ENCODE measurements around the gene FXR2. TPM values are rescaled to one million over a fixed set of nuclear protein-coding genes. Genes with fewer than 3 reads are reported as not detected.

The FXR2 gene
- total and polyA plus RNA-seq, 2 donors (not counting 3 experiments of a cell fraction or from before 2014, with no cell fraction given) = 40.1 to 48.9 TPM

- intact Hi-C loops (cut with micrococcal nuclease) = no loop called here
- H3K36me3 ChIP-seq (ENCODE audit: control insufficient read depth in 2 of 2, extremely low read depth in 1 of 2, insufficient read depth in 2 of 2, low read length in 2 of 2) = peaks cover 15 to 50% of the 10 kb centered on the region in 2 experiments
- TF ChIP-seq POLR2A (IDR thresholded peaks at IDR 0.05; ENCODE audit: low read depth, low read length) = no peak
- no peak for TF ChIP-seq MYC (IDR thresholded peaks at IDR 0.05; ENCODE audit: low read depth, low read length)
- no peak for TF ChIP-seq JUN (IDR thresholded peaks at IDR 0.05; ENCODE audit: borderline replicate concordance, insufficient read depth, insufficient read length, low read depth)
- TF ChIP-seq EZH2 (IDR thresholded peaks at IDR 0.05; ENCODE audit: borderline replicate concordance, low read depth, low read length, severe bottlenecking) = no peak
- TF ChIP-seq POLR2AphosphoS5 (IDR thresholded peaks at IDR 0.05; ENCODE audit: insufficient read depth, low read depth, low read length) = no peak
- no peak for TF ChIP-seq MAX (IDR thresholded peaks at IDR 0.05; ENCODE audit: insufficient read depth, insufficient read length)
- TF ChIP-seq FOS (IDR thresholded peaks at IDR 0.05; ENCODE audit: borderline replicate concordance, insufficient read depth, low read length) = no peak
- no peak for TF ChIP-seq GATA2 (IDR thresholded peaks at IDR 0.05; ENCODE audit: insufficient read depth, insufficient read length, low read depth, low read length)
- no peak for TF ChIP-seq CTCF (IDR thresholded peaks at IDR 0.05; ENCODE audit: extremely low read depth in 1 of 2, insufficient read depth in 1 of 2, low read depth in 1 of 2, low read length in 2 of 2)
These were observed 24.0 kb downstream of the FXR2 start for GRCh38 chr17:7590743-7591142.

More at GRCh38 chr17:7590743-7591142, 24.0 kb downstream of the FXR2 start:
- no peaks in the 10 kb centered on the region for H3K27me3 ChIP-seq (ENCODE audit: control insufficient read depth in 2 of 2, insufficient read depth in 2 of 2, low read length in 2 of 2)
- peaks cover 2% of the 10 kb centered on the region for H3K79me2 ChIP-seq (ENCODE audit: control insufficient read depth, insufficient read depth, low read length)
- no TSS peak for BruUV-seq (replicated peaks)
- no peak overlapping the region for H3K27ac ChIP-seq (ENCODE audit: insufficient read depth, low read depth, low read length)
- H3K4me3 ChIP-seq (replicated peaks in 1 of 3; ENCODE audit: insufficient read depth in 1 of 3, low read depth in 1 of 3, low read length in 3 of 3) = no peak overlapping the region
- DNase-seq (ENCODE audit: low read depth, low spot score) (no peak), FAIRE-seq (no peak)
- no peak overlapping the region for H3K4me2 ChIP-seq (ENCODE audit: insufficient read depth, low read length)
- ChIA-PET CTCF (interaction anchor here (2.3 to 5.1 kb wide), 3 partner anchors 12 to 29 kb away, joined by 40 to 61 read pairs (median 48); partner anchors contain the start of genes CD68 and SENP3), POLR2A (interaction anchor here (1.9 kb wide), 1 partner anchor 11 kb away, joined by 6 read pairs; the partner anchor contains the start of gene CD68)
- no peak overlapping the region for H2AFZ ChIP-seq (ENCODE audit: low read depth, low read length)
- peaks cover 10% of the 10 kb centered on the region for H3K4me1 ChIP-seq (ENCODE audit: control insufficient read depth, extremely low read depth, insufficient read depth, low read length)
- H3K9me3 ChIP-seq (replicated peaks; ENCODE audit: control insufficient read depth, insufficient read depth, low read length) = no peaks in the 10 kb centered on the region
- no peaks in the 10 kb centered on the region for H3K9me1 ChIP-seq (replicated peaks; ENCODE audit: control insufficient read depth, extremely low read depth, insufficient read depth, low read length)
- no peaks in the 10 kb centered on the region for H4K20me1 ChIP-seq (replicated peaks; ENCODE audit: control insufficient read depth, extremely low read depth, insufficient read depth, low read length)
- dilution Hi-C loops (cut with MboI; ENCODE audit: extremely low pct_ligation_motif_present, low sequenced_read_pairs) = no loop called here
- H3K9ac ChIP-seq (replicated peaks; ENCODE audit: extremely low read depth, insufficient read depth, low read length) = no peak overlapping the region

All from endothelial cell of umbilical vein (primary cell).